ENCODE data around the gene PFDN6.
A peak's percentile ranks its signal among the peaks of the same experiment; 100 is the strongest.
"Not testable (repeated sequence)": the region's sequence is repeated elsewhere in the genome, so short reads cannot be mapped to it uniquely, and the experiment has no call there.

Gene PFDN6

DNA sequence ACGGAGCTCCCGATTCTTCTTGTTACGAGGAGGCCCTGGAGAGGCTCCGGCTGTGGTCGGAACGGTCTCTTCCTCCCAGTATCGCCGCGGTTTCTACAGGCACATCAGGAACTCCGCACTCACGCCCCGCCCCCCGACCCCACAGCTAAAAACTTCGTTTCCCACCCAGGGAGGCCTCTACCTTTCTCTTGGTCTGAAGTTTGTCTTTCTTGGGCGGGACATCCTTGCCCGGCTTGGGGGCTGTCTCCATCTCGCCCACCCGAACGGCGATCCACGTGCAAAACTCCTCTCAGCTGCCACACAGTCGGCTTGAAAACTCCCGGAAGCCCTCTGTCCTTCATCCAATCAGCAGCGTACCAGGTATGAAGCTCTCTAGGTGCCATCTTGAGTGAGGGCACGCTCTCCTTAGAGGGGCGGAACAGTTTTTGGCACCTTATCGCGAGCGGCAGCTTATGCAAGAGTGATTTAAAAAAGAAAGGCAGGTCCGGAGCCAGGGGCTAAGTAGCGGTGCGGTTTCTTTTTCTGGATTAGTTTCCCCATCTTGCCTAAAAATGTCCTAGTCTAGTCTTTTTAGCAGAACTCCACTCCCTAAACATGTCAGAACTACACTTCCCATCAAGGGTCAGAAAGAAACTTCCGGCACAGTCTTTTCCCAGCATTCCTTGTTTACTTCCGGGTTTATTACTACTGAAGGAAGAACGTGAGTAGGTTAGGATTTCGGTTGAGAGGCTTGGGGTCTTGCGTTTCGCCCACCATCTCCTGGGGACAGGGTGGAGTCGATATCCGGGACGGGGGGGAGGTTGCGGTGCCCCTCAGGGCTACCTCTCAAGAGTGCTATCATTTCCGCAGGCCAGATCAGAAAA, at the start of gene PFDN6, which contains the start of gene WDR46:
Gene PFDN6, plus strand, starts transcription at position 681 of the 863 bp plus-strand sequence. CDS start 256 bp downstream, outside the sequence.
Gene WDR46, minus strand, starts transcription at position 319 of the 863 bp plus-strand sequence. Its CDS starts 69 bp downstream, at position 250.
- peak; percentile 61 for DNase-seq

DNA sequence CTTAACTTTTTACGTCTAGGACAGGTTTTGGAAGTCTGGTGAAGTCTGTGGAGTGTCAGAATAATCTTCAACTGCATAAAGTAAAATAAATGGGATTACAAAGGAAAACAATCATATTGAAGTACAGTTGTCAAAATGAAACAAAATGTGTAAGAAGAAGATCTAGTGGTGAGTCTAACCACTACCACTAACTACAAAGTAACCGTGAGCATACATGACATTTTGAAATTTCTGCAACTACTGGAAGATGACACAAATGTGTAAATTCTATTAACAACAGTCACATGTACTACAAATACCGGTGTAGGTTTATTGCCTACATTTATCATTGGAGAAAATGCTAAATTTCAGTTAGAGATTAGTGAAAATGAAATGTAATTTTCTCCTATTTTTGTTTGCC, 47.4 kb upstream of the PFDN6 start:
- DNase-seq = no peak

- no peak for DNase-seq
These were observed 45.9 kb upstream of the PFDN6 start for GRCh38 chr6:33243476-33243875.

DNA sequence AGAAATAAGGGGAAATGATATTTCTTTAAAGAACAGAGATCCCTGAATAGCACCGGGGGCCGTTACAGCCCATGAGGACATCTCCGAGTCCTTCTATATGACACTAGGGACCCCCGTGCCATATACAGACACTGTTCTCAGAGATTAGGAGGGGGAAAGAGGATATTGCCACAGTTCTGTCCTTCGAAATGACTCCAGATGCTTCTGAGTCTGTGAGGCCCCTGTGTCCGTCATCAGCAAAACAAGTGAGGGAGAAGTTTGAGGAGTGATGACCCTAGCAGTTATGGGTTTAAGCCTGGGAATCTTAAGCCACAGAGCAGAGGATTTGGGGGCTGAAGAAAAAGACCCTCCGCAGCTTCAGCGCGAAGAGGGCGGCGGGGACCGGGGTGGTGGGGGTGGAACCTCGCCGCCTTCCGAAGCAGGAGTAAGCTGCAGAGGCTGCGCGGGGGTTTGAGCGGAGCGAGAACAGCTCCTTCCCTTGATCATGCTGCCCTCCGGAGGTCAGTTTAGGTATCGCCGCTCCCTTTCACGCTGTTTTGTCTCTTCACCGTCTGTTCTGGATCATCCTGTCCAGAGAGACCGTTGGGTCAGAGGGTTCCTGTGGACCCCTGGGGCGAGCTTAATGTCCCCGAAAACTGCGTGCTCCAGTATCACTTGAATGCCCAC, 41.3 kb upstream of the PFDN6 start:
- peak; percentile 72 for DNase-seq

DNA sequence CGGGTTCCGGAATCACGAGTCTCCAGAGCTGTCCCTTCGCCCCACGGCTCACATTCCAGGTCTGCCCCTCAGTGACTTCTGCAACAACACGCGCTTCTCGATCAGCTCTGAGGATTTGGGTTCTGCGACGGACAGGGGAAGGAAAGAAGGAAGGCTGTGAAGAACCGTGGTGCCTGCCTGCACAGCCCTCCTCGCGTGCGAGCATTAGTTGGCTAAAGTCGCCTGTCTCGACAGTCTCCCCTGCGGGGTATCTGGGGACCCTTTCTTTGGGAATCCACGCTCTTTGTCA, 40.8 kb upstream of the PFDN6 start:
- no peak for DNase-seq

- DNase-seq = peak; percentile 96
These were observed 40.3 kb upstream of the PFDN6 start for GRCh38 chr6:33248932-33249731.

DNA sequence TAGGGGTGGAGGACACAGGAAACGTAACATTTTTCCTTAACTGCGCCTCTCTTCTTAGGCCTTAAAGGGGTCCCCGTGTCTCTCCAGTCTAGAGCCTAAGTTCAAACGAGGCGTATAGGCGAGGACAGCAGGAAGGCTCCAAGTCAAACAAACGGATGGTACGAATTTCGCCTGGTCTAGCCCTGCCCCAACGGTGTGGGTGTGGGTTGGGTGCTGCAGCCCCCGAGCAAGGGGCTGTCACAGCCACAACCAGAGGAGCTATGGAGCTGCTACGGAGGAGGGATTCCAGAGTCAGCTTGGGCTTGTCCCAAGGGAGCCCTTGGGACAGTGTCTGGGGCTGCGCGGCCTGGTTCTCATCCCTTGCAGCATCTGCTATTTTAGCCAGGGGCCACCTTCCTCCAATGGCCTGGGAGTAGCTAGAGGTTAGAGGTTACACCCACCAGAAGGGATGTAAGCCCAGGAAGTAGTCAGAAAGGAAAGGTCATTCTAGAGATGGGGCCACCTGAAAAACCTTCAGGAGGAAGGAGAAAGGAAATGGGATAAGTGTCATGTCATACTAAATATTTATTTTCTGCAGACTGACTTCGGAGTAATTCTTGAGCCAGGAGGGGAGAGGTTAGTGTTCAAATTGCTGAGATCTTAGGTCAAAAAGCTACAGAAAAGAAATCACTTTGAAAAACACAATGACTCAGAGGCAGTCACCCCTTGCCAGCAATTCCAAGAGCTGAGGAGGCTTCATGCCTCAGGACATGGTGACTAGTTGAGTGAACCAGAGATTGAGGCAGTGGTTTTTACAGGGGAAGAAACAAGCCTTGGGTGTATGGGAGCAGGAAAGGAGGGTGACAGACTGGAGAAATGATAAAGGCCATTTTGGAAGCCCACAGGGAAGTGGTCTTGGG, 39.4 kb upstream of the PFDN6 start:
- DNase-seq = no peak

DNA sequence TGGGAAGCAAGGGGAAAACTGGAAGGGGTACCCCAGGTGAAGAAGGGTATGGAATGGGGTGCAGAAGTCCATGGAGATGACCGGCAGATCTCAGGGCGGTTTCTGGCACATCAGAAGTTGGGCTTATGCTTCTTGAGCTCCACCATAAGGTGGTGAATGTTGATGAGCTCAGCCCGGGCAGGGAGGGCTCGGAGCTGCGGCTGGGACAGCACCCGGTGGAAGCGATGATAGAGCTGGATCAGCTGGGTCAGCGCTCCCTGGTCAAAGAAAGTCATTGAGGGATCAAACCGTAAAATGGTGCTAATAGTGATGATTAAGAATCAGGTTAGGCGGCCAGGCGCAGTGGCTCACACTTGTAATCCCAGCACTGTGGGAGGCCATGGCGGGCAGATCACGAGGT, 38.7 kb upstream of the PFDN6 start:
- no peak for DNase-seq

GRCh38 chr6:33251395-33252012, 37.9 kb upstream of the PFDN6 start:
- no peak for DNase-seq

DNA sequence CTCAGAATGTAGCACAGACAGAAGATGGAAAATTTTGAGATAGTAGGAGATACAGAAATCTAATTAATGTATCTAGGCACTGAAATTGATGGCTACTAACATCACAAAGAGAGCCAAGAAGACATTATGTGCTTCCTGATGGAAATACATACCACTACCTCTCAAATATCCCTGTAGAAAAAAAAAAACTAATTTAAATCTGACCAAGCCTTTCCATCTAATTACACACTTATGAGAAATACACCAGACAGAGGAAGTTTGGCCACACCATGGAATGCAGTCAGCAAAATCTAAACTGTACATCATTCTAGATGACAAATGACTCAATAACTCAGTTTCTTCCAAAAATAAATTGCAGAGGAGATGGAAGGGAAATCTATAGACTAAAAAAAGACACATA, 36.6 kb upstream of the PFDN6 start:
- no peak for DNase-seq

- no peak for DNase-seq
These were observed 34.8 kb upstream of the PFDN6 start for GRCh38 chr6:33254591-33254990.

- DNase-seq = no peak
These were observed 30.4 kb upstream of the PFDN6 start for GRCh38 chr6:33259032-33259431.

GRCh38 chr6:33262490-33262889, 26.9 kb upstream of the PFDN6 start:
- DNase-seq = not testable (repeated sequence)

DNA sequence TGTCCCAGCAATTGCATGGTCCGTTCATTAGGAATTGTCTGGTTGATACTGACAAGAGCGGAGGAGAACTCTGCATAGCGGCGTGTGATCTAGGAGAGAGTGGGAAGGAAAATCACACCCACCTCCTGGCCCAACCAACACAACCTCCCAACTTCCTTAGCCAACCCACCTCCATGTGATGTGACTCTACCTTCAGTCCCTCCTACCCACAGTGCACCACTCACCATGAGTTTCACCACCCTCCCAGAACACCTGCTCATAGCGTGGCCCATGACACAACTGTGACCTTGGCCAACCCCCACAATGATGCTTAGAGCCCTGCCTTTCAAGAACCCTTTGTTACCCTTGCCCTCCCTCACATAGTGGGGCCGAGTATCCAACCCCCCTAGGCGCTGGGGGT, 25.4 kb upstream of the PFDN6 start:
- DNase-seq = no peak

DNA sequence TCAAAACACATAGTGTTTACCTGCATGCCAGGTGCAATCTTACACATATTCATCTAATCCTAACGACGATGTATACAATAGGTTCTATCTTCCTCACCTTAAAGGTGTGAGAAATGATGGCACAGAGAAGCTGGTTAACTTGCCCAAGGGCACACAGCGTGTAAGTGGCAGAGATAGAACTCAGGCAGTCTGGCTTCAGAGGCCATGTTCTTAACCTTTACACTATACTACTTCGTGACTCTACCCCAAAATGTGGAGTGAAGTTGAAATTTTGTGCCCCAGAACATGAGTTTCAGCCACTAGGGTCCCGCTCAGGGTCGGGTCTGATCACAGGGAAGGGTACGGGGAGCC, 18.3 kb upstream of the PFDN6 start:
- no peak for DNase-seq

- peak; percentile 91 for DNase-seq
These were observed 17.7 kb upstream of the PFDN6 start, which contains the start of the genes RPS18 and VPS52 for GRCh38 chr6:33271468-33272274. Gene RPS18, plus strand, starts transcription at chr6:33272075. Its CDS starts 45 bp downstream, at chr6:33272120. Gene VPS52, minus strand, starts transcription at chr6:33271876. Its CDS starts 201 bp downstream, at chr6:33271675.

GRCh38 chr6:33272275-33273128, 16.9 kb upstream of the PFDN6 start:
- no peak for DNase-seq

DNA sequence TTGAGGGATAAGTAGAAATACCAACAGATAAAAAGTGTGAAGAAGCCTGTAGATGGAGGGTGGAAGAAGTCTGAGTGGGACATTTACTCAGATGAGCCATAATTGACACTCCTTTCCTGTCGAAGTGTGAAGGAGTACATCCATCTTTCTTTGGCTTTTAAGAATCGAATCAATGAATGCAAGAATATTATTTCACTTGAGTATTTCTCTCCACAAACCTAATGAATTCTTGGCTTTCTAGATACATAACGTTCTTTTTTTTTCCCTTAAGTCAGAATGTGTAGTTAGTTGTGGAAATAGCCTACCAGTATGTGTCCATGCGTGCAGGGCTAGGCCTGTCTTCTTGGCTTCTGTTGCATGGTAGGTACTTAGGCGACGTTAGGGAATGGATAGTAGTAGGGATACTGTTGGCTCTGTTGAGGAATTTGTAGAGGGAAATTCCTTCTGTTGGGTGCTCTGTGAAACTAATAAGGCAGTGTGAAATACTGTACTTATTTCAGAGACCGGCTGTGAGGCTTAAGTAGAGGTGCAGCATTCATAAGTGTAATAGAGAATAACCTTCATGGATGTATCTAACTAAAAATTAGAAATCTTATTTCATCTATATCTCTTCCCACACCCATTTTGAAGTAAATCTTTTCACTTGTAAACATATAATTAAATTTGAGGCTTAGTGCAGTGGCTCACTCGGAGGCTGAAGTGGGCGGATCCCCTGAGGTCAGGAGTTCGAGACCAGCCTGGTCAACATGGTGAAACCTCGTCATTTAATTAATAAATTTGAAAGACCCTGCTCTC, 16.1 kb upstream of the PFDN6 start:
- no peak for DNase-seq

Data from NCI-H1048 (cell line).